HepG2 (cell line): ENCODE measurements around the gene ITGB7. TPM values are rescaled to one million over a fixed set of nuclear protein-coding genes. Genes with fewer than 3 reads are reported as not detected.

ENCODE experiments used
- ATAC-seq: fragments of 200-7000 bp; cut with Tn5 transposase; 3 replicates; pipeline ENCODE4 v1.9.1; 2020; ENCODE audit warnings: mild to moderate bottlenecking, moderate library complexity
- BruUV-seq: library from RNA; stranded (reverse); fragments of 400-500 nt; replicated peaks from 2 replicates; lab custom pipeline; 2021; lab: Mats Ljungman, UMichigan
- CTCF ChIA-PET: fragments of 300-600 bp; formaldehyde crosslinking; extraction: SDS; loops from one replicate; lab custom pipeline; 2021; ENCODE audit warnings: low total read pairs, inconsistent platforms, low intra/inter-chr PET ratio; lab: Yijun Ruan, JAX
- POLR2A ChIA-PET: fragments of 350-600 bp; sonication (Branson Sonifier 250); formaldehyde crosslinking; loops from one replicate; lab custom pipeline; 2020; ENCODE audit warnings: antibody characterized with exemption, inconsistent platforms; lab: Yijun Ruan, JAX
- DNase-seq: peaks from one replicate; pipeline ENCODE4 v3.0.0-alpha.2; 2015; ENCODE audit warnings: low spot score
- FAIRE-seq: peaks from 3 replicates; lab custom pipeline; 2011; peaks lifted over from hg19 to GRCh38; lab: Jason Lieb, UNC
- H2AFZ ChIP-seq: one replicate; pipeline ENCODE4 v1.6.1; 2011; ENCODE audit warnings: low read length, inconsistent platforms
- H3K27ac ChIP-seq: fragments of 300-600 bp; 3 replicates; pipeline ENCODE4 v1.8.0; 2011; ENCODE audit warnings: mixed run types, mild to moderate bottlenecking, mixed read lengths, low read length, inconsistent platforms; ENCODE audit not compliant: insufficient read depth; ENCODE audit errors: extremely low read length
- H3K27me3 ChIP-seq, 2 experiments: fragments of 200-600 bp in 1 of 2; 2 replicates in 1 of 2; 3 replicates in 1 of 2; pipeline versions ENCODE4 v1.6.0 to v1.8.0; 2011; ENCODE audit warnings: low read length in 2 of 2, mild to moderate bottlenecking in 2 of 2, moderate library complexity in 2 of 2, inconsistent platforms in 1 of 2; ENCODE audit not compliant: insufficient read depth in 2 of 2, control insufficient read depth in 1 of 2
- H3K36me3 ChIP-seq, 2 experiments: fragments of 200-600 bp in 1 of 2; replicated peaks in 1 of 2; 2 replicates in 1 of 2; 3 replicates in 1 of 2; pipeline versions ENCODE4 v1.5.1 to v1.8.0; 2011; ENCODE audit warnings: low read length in 2 of 2, inconsistent platforms in 1 of 2; ENCODE audit not compliant: insufficient read depth in 2 of 2, control insufficient read depth in 1 of 2
- H3K4me1 ChIP-seq: 2 replicates; pipeline ENCODE4 v1.5.1; 2012; ENCODE audit warnings: low read length, inconsistent platforms; ENCODE audit not compliant: insufficient read depth
- H3K4me2 ChIP-seq: 2 replicates; pipeline ENCODE4 v1.6.0; 2011; ENCODE audit warnings: low read depth, low read length, inconsistent platforms
- H3K4me3 ChIP-seq, 3 experiments: fragments of 200-600 bp in 1 of 3; sonication (generic), shearing (Covaris generic) in 1 of 3; replicated peaks in 1 of 3; 2 replicates each; pipeline ENCODE4 v1.5.1; 2011 to 2016; ENCODE audit warnings: low read length in 3 of 3, inconsistent platforms in 2 of 3, low read depth in 2 of 3, mild to moderate bottlenecking in 2 of 3, control low read depth in 1 of 3, mixed read lengths in 1 of 3; ENCODE audit not compliant: insufficient read depth in 1 of 3
- H3K79me2 ChIP-seq: one replicate; pipeline ENCODE4 v1.6.1; 2011; ENCODE audit warnings: low read length, inconsistent platforms; ENCODE audit not compliant: insufficient read depth
- H3K9ac ChIP-seq: 2 replicates; pipeline ENCODE4 v1.6.0; 2011; ENCODE audit warnings: mild to moderate bottlenecking, low read depth, low read length, inconsistent platforms; ENCODE audit not compliant: insufficient read depth
- H3K9me3 ChIP-seq: 2 replicates; pipeline ENCODE4 v1.5.1; 2012; ENCODE audit warnings: mild to moderate bottlenecking, low read length
- H4K20me1 ChIP-seq: 2 replicates; pipeline ENCODE4 v1.6.0; 2011; ENCODE audit warnings: inconsistent platforms, mild to moderate bottlenecking, low read length, moderate library complexity; ENCODE audit not compliant: insufficient read depth
- AGO2 ChIP-seq: fragments of 200-400 bp; formaldehyde crosslinking; optimal IDR thresholded peaks from 2 replicates; pipeline ENCODE3; 2017; ENCODE audit warnings: mild to moderate bottlenecking, low read depth, low read length, moderate library complexity
- POLR2A ChIP-seq, 2 experiments: IDR thresholded peaks; 2 replicates each; pipeline ENCODE4 v1.6.1; 2011; ENCODE audit warnings: low read depth in 2 of 2, low read length in 2 of 2, mild to moderate bottlenecking in 1 of 2, moderate library complexity in 1 of 2; ENCODE audit not compliant: insufficient read depth in 1 of 2
- RBM22 ChIP-seq: fragments of 200-400 bp; formaldehyde crosslinking; optimal IDR thresholded peaks from 2 replicates; pipeline ENCODE3; 2017; ENCODE audit warnings: mild to moderate bottlenecking, low read length, moderate library complexity
- SP2 ChIP-seq: sonication (generic); formaldehyde crosslinking; IDR thresholded peaks from 2 replicates; pipeline ENCODE4 v1.5.1; 2020; ENCODE audit warnings: mild to moderate bottlenecking, missing genetic modification reagents
- ZFP91 ChIP-seq: sonication (generic); formaldehyde crosslinking; IDR thresholded peaks from 2 replicates; pipeline ENCODE4 v1.9.0; 2022; ENCODE audit warnings: missing genetic modification reagents, mild to moderate bottlenecking, borderline replicate concordance
- ZFX ChIP-seq: sonication (generic); formaldehyde crosslinking; IDR thresholded peaks from 2 replicates; pipeline ENCODE4 v1.4.0; 2020; ENCODE audit warnings: mild to moderate bottlenecking, low read depth, missing genetic modification reagents, moderate library complexity
- WGBS: methylation state at CpG from one replicate; pipeline ENCODE4 v1.1.6; 2017; ENCODE audit warnings: low lambda C conversion rate; 5-methylcytosine and 5-hydroxymethylcytosine counted together
- in situ Hi-C: cut with HindIII; loops from 2 replicates; pipeline ENCODE4 v1.10.0; 2017; ENCODE audit warnings: low pct_unique_long_range_greater_than_20kb; ENCODE audit not compliant: extremely low pct_ligation_motif_present
- intact Hi-C: fragments of 100-400 bp; cut with micrococcal nuclease; formaldehyde crosslinking; loops from one replicate; pipeline ENCODE4 v1.10.0; 2022; ENCODE audit not compliant: unreplicated experiment
- polyA plus RNA-seq, 8 experiments: library from polyadenylated mRNA; depleted of rRNA in 3 of 8; stranded (reverse) in 7 of 8; unstranded in 1 of 8; fragments of >200 nt; fragmentation: Illumina TruSeq in 4 of 8; extraction: Trizol in 4 of 8; gene quantifications; 2 replicates each; pipeline versions ENCODE4 v1.2.1 to v1.2.3, GENCODE V29; 2011 to 2016; ENCODE audit warnings: low read depth in 4 of 8, missing spikeins in 1 of 8, mixed read lengths in 1 of 8; ENCODE audit not compliant: insufficient read depth in 1 of 8
- total RNA-seq, 5 experiments: library from RNA; depleted of rRNA; stranded (reverse); fragments of >200 nt; fragmentation: Illumina TruSeq; extraction: Trizol; gene quantifications; 2 replicates each; pipeline ENCODE4 v1.2.3, GENCODE V29; 2016; ENCODE audit warnings: low read depth in 1 of 5
- TF ChIP-seq, protein P1 (sequence below): sonication (generic); formaldehyde crosslinking; IDR thresholded peaks from 2 replicates; pipeline ENCODE4 v1.5.0; 2020; ENCODE audit warnings: mild to moderate bottlenecking, missing genetic modification reagents

The ITGB7 gene
- total and polyA plus RNA-seq, 2 of the 13 experiments (the other 11 are each of a cell fraction or from before 2014, with no cell fraction given) = 0.16 to 0.18 TPM

GRCh38 chr12:53191885-53192530 is 15.0 kb downstream of the ITGB7 start:
- ATAC-seq (no peak), FAIRE-seq (no peak), DNase-seq (no peak)
- CTCF ChIA-PET = no interaction called here
- in situ Hi-C loops (loop anchor here (5.0 kb wide), 2 partner anchors 35 to 130 kb away; no protein-coding TSS in a partner anchor), intact Hi-C loops (loop anchor here (2.0 kb wide), 1 partner anchor 17 kb away; no protein-coding TSS in a partner anchor)
- Histone ChIP-seq H3K9me3 (no peaks in the 10 kb centered on the region), H3K9ac (no peak overlapping the region), H3K27me3 (no peaks in the 10 kb centered on the region), H4K20me1 (peaks cover 3% of the 10 kb centered on the region; the same call in 1 of the 2 replicates), H3K4me1 (peaks cover 33% of the 10 kb centered on the region), H3K36me3 (peaks cover 12 to 20% of the 10 kb centered on the region in 2 experiments), H3K27ac (no peak overlapping the region), H2AFZ (no peak overlapping the region), H3K4me3 (no peak overlapping the region), H3K4me2 (no peak overlapping the region), H3K79me2 (no peaks in the 10 kb centered on the region)
- TF ChIP-seq ZFX (CRISPR knock-in tag) = 0 out of 2 replicates have a peak, but pooled peaks have one; percentile 11
- peak; percentile 28; the same call in 1 of the 2 replicates for TF ChIP-seq ZFP91 (CRISPR knock-in tag)
- TF ChIP-seq, protein P1, sequence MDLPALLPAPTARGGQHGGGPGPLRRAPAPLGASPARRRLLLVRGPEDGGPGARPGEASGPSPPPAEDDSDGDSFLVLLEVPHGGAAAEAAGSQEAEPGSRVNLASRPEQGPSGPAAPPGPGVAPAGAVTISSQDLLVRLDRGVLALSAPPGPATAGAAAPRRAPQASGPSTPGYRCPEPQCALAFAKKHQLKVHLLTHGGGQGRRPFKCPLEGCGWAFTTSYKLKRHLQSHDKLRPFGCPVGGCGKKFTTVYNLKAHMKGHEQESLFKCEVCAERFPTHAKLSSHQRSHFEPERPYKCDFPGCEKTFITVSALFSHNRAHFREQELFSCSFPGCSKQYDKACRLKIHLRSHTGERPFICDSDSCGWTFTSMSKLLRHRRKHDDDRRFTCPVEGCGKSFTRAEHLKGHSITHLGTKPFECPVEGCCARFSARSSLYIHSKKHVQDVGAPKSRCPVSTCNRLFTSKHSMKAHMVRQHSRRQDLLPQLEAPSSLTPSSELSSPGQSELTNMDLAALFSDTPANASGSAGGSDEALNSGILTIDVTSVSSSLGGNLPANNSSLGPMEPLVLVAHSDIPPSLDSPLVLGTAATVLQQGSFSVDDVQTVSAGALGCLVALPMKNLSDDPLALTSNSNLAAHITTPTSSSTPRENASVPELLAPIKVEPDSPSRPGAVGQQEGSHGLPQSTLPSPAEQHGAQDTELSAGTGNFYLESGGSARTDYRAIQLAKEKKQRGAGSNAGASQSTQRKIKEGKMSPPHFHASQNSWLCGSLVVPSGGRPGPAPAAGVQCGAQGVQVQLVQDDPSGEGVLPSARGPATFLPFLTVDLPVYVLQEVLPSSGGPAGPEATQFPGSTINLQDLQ (CRISPR knock-in tag) = no peak
- TF ChIP-seq AGO2 = peak; percentile 16
- TF ChIP-seq POLR2A (IDR thresholded peaks at IDR 0.05; ENCODE audit: insufficient read depth in 1 of 2, low read depth in 2 of 2, low read length in 2 of 2) = 0 out of 4 replicates have a peak, but pooled peaks of 1 of the 2 experiments have one; percentile 8
- peak; percentile 16 for TF ChIP-seq RBM22
- no peak for TF ChIP-seq SP2 (CRISPR knock-in tag)
- BruUV-seq = no TSS peak
- 95% methylated on average over 6 of the region's 14 CpGs for WGBS
- POLR2A ChIA-PET = interaction anchor here (1.2 to 2.6 kb wide), 2 partner anchors 11 to 126 kb away, joined by 4 to 10 read pairs; partner anchors contain the start of genes CSAD and ZNF740
